Tibial nerve (tissue), 4 donors: ENCODE measurements around the gene ATR. TPM values are rescaled to one million over a fixed set of nuclear protein-coding genes. Genes with fewer than 3 reads are reported as not detected.

Experiments
- DNase-seq, 2 donors: peaks; one replicate each; pipeline ENCODE4 v3.0.0-alpha.2; 2019; ENCODE audit warnings: low spot score in 2 of 2
- H3K27ac ChIP-seq, 4 donors: fragments of 200-600 bp; sonication (generic) in 3 of 4; one replicate each; pipeline ENCODE4 v1.5.1; 2017 to 2019; ENCODE audit warnings: mild to moderate bottlenecking in 1 of 4
- H3K27me3 ChIP-seq, 2 donors: fragments of 200-600 bp; sonication (generic) in 1 of 2; one replicate each; pipeline versions ENCODE4 v1.5.1 to v1.6.0; 2017 to 2019
- H3K36me3 ChIP-seq, 3 donors: fragments of 200-600 bp; sonication (generic); one replicate each; pipeline ENCODE4 v1.5.1; 2018 to 2019
- H3K4me1 ChIP-seq, 4 donors: fragments of 200-600 bp; sonication (generic) in 3 of 4; one replicate each; pipeline ENCODE4 v1.5.1; 2017 to 2019
- H3K4me3 ChIP-seq, 4 donors: fragments of 200-600 bp; sonication (generic) in 3 of 4; one replicate each; pipeline ENCODE4 v1.5.1; 2017 to 2019; ENCODE audit warnings: mild to moderate bottlenecking in 1 of 4, moderate library complexity in 1 of 4
- H3K9me3 ChIP-seq, 4 donors: fragments of 200-600 bp; sonication (generic) in 3 of 4; one replicate each; pipeline ENCODE4 v1.5.1; 2017 to 2019
- CTCF ChIP-seq, 5 experiments: fragments of 200-600 bp in 3 of 5; fragments of 450-650 bp in 2 of 5; sonication (generic) in 3 of 5; IDR thresholded peaks; one replicate each; pipeline ENCODE4 v1.5.1; 2016 to 2019; ENCODE audit warnings: antibody characterized with exemption in 5 of 5, mild to moderate bottlenecking in 3 of 5, moderate library complexity in 2 of 5
- EP300 ChIP-seq, 2 donors: sonication (generic); formaldehyde crosslinking; IDR thresholded peaks; one replicate each; pipeline ENCODE4 v1.6.1; 2017; ENCODE audit warnings: antibody characterized with exemption in 2 of 2, mild to moderate bottlenecking in 1 of 2
- POLR2A ChIP-seq, 2 donors: fragments of 450-650 bp; IDR thresholded peaks; one replicate each; pipeline ENCODE4 v1.6.1; 2017; ENCODE audit warnings: antibody characterized with exemption in 2 of 2, mild to moderate bottlenecking in 2 of 2, moderate library complexity in 2 of 2
- WGBS, 2 donors: methylation state at CpG; one replicate each; pipeline ENCODE4 v1.1.5; 2018; 5-methylcytosine and 5-hydroxymethylcytosine counted together
- total RNA-seq, 4 donors: library from RNA; depleted of rRNA; stranded (reverse); fragments of >200 nt; gene quantifications; one replicate each; pipeline ENCODE4 v1.1.0, GENCODE V29; 2016

ATR gene
- total RNA-seq, 4 donors from 2014 or later = 20.8 to 43.3 (median 31.6) TPM

- 83 to 87% methylated on average over 13 of the region's 13 CpGs for WGBS, 2 donors
- TF ChIP-seq CTCF (IDR thresholded peaks at IDR 0.05) (no peak), POLR2A (IDR thresholded peaks at IDR 0.05) (no peak), EP300 (IDR thresholded peaks at IDR 0.05) (no peak)
- no peak for DNase-seq
Observed at GRCh38 chr3:142602619-142603385, 24.3 kb upstream of the ATR start.

GRCh38 chr3:142601713-142602112 lies 23.2 kb upstream of the ATR start:
- TF ChIP-seq EP300 (IDR thresholded peaks at IDR 0.05) (no peak), POLR2A (IDR thresholded peaks at IDR 0.05) (no peak), CTCF (IDR thresholded peaks at IDR 0.05) (no peak)
- DNase-seq = no peak
- no peaks in the 10 kb centered on the region for H3K9me3 ChIP-seq
- no peaks in the 10 kb centered on the region for H3K27me3 ChIP-seq
- no peaks in the 10 kb centered on the region for H3K36me3 ChIP-seq
- peaks cover 0 to 4% (median under 1%) of the 10 kb centered on the region in 4 donors for H3K4me1 ChIP-seq
- H3K4me3 ChIP-seq = no peak overlapping the region
- peak overlapping the region in 1 of 4 donors; percentile 43 for H3K27ac ChIP-seq
- 85 to 91% methylated on average over 4 of the region's 4 CpGs for WGBS, 2 donors

More at GRCh38 chr3:142602619-142603385, 24.3 kb upstream of the ATR start:
- H3K4me1 ChIP-seq = no peaks in the 10 kb centered on the region
- H3K36me3 ChIP-seq = no peaks in the 10 kb centered on the region
- peak overlapping the region in 1 of 4 donors; percentile 43 for H3K27ac ChIP-seq
- no peak overlapping the region for H3K4me3 ChIP-seq
- no peaks in the 10 kb centered on the region for H3K9me3 ChIP-seq
- H3K27me3 ChIP-seq = no peaks in the 10 kb centered on the region

DNA sequence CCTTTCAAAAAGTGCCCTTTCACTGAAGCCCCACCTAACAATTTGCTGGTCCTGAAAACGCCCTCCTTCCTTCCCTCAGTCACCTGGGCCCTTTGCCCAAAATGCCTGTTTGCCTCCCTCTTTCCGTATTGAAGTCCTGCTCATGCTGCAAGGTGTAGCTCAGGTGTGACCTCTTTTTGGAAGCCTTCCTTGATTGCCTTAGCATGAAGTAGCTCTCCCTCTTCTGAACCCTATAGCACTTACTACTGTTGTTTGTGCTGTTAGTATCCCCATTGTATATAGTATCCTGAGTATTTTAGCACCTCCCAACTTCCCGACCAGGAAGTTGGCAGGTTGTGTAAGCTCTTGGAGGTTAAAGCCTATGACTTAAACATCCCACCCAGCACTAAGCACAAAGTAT lies 19.4 kb upstream of the ATR start:
- Histone ChIP-seq H3K4me1 (peaks cover 0 to 17% (median 2%) of the 10 kb centered on the region in 4 donors), H3K36me3 (no peaks in the 10 kb centered on the region), H3K27me3 (no peaks in the 10 kb centered on the region), H3K9me3 (no peaks in the 10 kb centered on the region), H3K27ac (peak overlapping the region in 1 of 4 donors; percentile 52), H3K4me3 (peak overlapping the region in 1 of 4 donors; percentile 5)
- DNase-seq = no peak
- no peak for TF ChIP-seq CTCF (IDR thresholded peaks at IDR 0.05)
- no peak for TF ChIP-seq POLR2A (IDR thresholded peaks at IDR 0.05)
- TF ChIP-seq EP300 (IDR thresholded peaks at IDR 0.05) = no peak
- 67 to 78% methylated on average over 3 of the region's 3 CpGs for WGBS, 2 donors

DNA sequence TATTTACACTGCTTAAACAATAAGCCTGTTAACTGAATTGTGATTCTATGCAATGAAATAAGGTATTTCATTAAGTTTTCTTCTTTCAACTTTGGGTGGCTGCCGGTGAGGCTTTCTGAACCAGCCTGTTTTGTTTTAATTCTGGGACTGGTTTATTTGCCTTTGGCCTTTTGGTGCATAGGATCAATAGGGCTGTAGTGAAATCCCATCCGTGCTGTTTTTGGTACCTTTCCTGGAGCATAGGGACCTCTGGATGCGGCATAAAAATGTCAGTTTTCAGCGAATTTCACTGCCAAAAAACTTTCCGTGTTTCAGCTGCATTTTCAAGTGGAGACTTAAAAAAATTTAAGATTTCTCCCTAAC lies 18.2 kb upstream of the ATR start:
- DNase-seq = no peak
- TF ChIP-seq POLR2A (IDR thresholded peaks at IDR 0.05) (no peak), CTCF (IDR thresholded peaks at IDR 0.05) (no peak), EP300 (IDR thresholded peaks at IDR 0.05) (no peak)
- no peaks in the 10 kb centered on the region for H3K27me3 ChIP-seq
- no peaks in the 10 kb centered on the region for H3K9me3 ChIP-seq
- H3K27ac ChIP-seq = peak overlapping the region in 1 of 4 donors; percentile 52
- H3K4me1 ChIP-seq = peaks cover 0 to 17% (median 2%) of the 10 kb centered on the region in 4 donors
- peak overlapping the region; percentile 42 to 82 (median 58) for H3K4me3 ChIP-seq
- no peaks in the 10 kb centered on the region for H3K36me3 ChIP-seq
- WGBS, 2 donors = 7 to 19% methylated on average over 5 of the region's 5 CpGs

DNA sequence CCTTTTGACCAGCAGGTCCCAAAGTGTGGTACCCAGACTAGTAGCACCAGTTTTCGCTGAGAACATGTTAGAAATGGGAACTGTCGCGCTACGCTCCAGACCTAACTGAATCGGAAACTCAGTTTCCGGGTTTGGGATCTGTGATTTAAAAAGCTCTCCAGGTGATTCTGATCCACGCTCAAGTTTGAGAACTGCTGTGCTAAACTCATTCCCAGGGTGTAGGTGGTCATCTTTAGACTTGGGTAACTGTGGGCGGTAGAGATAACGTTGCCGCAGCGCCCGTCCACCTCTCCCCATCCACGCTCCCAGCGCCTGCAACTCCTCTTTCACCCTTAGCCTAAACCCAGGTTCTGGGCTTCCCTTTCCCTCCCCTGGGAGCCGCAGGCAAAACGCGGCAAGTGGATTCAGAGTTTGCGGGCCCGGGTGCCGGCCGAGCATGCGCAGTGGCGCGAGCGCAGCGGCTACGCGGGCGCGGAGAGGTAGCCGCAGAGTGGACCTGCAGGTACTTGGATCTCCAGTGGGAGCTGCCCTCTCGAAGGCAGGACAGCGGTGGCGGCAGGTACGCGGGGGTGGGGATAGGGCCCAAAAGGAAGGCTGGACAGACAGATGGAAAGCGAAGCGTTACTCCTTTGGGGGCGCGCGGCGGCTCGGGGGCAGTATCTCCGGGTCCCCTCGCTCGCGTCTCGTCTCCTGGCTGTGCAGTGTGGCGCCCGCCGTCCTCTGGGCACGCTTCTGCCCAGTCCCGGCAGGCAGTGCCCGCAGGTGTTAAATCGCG lies 17.6 kb upstream of the ATR start, which contains the start of gene PLS1:
TSS of gene PLS1 (plus strand) at position 443 of the 775 bp plus-strand sequence. CDS start 67,845 bp downstream, outside the sequence.
- Histone ChIP-seq H3K36me3 (no peaks in the 10 kb centered on the region), H3K4me1 (peaks cover 0 to 17% (median 2%) of the 10 kb centered on the region in 4 donors), H3K27ac (peak within 1 kb of the TSS in 2 of 4 donors; percentile 45 to 52), H3K4me3 (peak within 1 kb of the TSS; percentile 42 to 82 (median 58)), H3K27me3 (no peaks in the 10 kb centered on the region), H3K9me3 (no peaks in the 10 kb centered on the region)
- peak; percentile 42 to 51 for DNase-seq
- 1% methylated on average over 45 to 52 of the region's 56 CpGs for WGBS, 2 donors
- TF ChIP-seq EP300 (IDR thresholded peaks at IDR 0.05) (peak; percentile 17 to 57), POLR2A (IDR thresholded peaks at IDR 0.05) (no peak), CTCF (IDR thresholded peaks at IDR 0.05) (peak in 1 of 5 experiments; percentile 13)
